ENCODE data around the gene MUSK.
"Not testable (repeated sequence)": the region's sequence is repeated elsewhere in the genome, so short reads cannot be mapped to it uniquely, and the experiment has no call there.

The MUSK gene

DNA sequence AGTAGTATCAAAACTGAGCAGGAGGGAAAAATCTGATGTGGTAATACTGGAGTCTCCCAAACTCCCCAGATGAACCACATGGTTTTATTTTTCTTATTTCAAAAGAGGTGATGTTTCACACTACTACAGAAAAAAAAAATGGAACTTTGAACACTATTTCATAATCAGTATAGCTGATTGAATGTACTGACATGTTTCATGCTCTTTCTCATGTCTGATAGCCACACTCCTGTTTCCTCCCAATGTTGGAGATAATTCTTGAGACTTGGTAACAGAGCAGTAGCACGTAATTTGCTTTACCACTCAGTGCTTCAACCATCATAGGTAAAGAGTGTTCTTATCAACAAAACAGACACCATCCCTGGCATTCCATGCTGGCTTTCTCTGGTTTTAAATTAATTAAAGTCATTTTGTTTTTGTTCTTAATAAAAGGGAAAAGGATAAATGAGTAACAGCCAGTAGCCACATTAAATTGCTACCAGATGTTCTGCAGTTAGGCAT lies 85.2 kb downstream of the MUSK start:
- FAIRE-seq (no peak), DNase-seq (ENCODE audit: insufficient read length, low spot score) (no peak)

DNA sequence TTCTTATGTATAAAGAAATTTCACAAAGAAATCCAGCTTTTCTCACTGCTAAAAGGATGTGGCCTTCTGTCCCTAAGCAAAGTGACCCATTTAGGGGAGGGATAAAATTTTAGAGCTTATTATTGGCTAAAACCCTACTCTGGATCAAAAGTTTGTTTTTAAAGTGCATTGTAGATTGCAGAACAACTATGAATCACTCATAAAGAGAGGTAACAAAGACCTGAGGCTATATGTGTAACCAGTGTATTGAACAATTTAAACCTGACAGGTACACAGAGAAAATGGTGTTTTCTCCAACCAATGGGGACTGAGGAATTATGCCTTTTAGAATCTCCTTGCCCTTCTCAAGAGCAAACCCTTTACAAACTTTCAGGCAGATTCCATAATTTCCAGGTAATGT lies 86.6 kb downstream of the MUSK start:
- no peak for DNase-seq (ENCODE audit: insufficient read length, low spot score)

DNA sequence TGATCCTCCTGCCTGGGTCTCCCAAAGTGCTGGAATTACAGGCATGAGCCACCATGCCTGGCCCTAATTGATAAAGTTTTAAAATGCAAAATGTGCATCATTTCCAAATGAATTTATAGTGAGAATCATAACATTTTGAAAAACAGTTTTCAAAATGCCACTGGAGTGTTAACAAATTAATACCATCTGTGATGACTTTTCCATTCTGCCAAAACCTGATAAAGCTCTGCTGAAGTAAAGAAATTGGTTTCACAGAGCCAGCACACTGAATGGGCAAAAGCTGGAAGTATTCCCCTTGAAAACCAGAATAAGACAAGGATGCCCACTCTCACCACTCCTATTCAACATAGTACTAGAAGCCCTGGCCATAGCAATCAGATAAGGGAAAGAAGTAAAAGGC lies 89.6 kb downstream of the MUSK start:
- FAIRE-seq (no peak), DNase-seq (ENCODE audit: insufficient read length, low spot score) (no peak)

More for the DNA sequence above, 86.6 kb downstream of the MUSK start:
- no peak for FAIRE-seq

DNA sequence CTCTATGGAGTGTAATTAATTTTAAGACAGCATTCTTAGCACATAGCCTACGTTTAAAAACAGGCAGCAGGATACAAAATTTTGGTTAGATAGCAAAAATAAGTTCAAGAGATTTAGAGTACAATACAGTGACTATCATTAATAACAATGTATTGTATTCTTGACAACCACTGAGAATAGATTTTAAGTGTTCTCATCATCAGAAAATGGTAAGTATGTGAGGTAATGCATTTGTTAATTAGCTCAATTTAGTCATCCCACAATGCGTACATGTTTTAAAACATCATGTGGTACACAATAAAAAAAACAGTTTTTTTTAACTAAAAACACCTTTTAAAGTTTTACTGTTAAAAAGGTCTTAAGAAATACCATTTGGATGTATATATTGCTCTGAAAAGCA lies 94.2 kb downstream of the MUSK start:
- FAIRE-seq, result no peak
- no peak for DNase-seq (ENCODE audit: insufficient read length, low spot score)

DNA sequence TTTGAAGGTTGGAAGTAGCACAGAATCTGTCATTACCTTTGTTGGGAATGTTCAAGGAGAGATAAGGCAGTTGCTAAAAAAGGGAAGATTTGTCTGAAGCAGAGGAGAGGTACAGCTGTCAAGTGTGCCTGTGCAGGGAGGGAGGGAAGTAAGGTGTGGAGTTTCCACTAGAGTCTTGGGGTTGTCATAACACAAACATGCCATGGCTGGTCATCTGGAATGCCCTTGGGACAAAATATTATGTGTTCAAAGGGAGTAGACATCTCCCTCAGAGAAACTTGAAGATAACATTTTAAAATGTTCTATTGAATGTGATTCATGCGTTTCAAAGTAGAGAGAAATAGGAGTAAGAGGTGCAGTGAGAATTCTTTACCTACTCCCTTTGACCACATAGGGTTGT lies 95.0 kb downstream of the MUSK start:
- DNase-seq (ENCODE audit: insufficient read length, low spot score) (no peak), FAIRE-seq (no peak)

DNA sequence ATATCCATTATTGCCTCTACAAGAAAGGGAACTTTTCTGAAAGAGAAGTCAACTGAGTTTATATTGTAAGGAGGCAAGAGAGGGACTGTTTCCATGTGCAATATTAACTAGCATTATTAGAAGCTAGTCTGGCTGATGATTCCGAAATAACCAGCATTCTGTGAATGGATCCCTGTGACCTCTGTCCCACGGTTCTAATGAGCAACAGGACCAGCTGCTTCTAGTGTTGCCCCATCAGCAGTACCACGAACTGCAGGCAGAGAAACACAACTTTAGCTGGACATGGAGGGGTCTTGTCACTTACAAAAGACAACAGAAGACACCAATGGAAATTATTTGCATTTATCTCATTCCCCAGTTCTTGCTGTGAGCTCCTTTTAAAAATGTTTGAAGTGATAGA lies 95.4 kb downstream of the MUSK start:
- FAIRE-seq (no peak), DNase-seq (ENCODE audit: insufficient read length, low spot score) (no peak)

DNA sequence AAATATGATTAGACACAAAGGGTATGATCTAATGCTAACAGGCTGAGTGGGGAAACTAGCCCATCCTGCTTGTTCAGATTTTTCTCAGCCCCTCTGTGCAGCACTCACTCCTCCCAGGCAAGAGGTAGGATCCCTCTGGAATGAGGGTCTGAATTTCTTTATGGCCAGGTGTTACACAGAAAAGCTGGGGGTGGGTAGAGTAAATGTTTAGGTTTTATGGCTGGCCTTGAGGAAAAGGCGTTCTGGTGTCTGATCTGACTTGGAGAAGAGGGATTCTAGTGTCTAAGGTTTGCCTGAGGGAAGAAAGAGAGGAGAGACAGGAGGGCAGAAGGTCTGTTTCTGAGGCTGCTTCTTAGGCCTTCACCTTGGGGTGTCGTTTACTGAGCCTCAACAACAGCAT lies 97.3 kb downstream of the MUSK start:
- FAIRE-seq (no peak), DNase-seq (ENCODE audit: insufficient read length, low spot score) (no peak)

DNA sequence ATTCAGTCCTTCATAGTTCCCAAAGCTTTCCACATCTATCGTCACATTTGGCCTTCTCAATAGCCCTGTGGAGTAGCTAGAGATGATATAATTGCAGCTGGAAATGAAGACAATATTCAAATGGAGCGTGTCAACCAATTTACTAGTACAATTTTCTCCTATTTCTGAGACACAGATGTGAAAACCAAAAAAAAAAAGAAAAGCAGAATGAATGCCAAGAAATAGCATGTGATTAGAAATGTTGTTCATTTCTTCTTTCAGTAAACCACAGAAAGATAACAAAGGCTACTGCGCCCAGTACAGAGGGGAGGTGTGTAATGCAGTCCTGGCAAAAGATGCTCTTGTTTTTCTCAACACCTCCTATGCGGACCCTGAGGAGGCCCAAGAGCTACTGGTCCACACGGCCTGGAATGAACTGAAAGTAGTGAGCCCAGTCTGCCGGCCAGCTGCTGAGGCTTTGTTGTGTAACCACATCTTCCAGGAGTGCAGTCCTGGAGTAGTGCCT lies 99.0 kb downstream of the MUSK start:
- DNase-seq (ENCODE audit: insufficient read length, low spot score) (no peak), FAIRE-seq (no peak)

DNA sequence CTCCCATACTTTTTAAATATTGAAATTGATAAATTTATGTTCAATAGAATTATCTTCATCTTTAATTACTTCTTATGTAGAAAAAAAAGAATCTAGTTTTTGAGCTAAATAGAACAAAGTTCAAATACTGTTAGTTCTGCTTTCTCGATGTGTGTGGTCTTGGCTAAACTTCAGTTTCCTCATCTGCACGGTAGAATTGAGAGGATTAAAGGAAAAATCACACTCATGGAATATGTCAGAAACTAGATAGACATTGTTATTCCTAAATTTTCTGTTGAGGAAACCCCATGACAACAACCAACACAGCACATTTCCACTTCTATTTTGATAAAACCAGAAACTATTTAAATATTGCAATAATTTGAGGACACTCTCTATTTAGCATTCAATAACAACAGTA lies 100.3 kb downstream of the MUSK start:
- DNase-seq (ENCODE audit: insufficient read length, low spot score) (no peak), FAIRE-seq (no peak)

DNA sequence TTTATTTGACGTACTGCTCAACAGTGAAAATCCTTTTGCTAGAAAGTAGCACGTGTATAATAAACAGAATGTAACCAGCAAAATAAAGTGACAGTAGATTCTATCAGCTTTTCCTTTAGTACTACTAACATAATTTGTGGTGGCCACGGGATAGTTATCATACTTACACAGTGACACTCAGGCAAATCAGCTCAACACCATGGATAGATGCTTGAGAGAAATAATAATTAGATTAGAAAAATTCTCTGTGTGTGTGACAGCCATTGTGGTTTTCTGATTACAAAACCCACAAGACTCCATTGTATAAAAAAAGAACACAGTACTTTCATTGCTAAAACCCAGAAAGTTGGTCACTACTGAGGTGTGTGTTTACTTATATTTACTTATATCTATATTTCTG lies 101.1 kb downstream of the MUSK start:
- no peak for FAIRE-seq
- no peak for DNase-seq (ENCODE audit: insufficient read length, low spot score)

DNA sequence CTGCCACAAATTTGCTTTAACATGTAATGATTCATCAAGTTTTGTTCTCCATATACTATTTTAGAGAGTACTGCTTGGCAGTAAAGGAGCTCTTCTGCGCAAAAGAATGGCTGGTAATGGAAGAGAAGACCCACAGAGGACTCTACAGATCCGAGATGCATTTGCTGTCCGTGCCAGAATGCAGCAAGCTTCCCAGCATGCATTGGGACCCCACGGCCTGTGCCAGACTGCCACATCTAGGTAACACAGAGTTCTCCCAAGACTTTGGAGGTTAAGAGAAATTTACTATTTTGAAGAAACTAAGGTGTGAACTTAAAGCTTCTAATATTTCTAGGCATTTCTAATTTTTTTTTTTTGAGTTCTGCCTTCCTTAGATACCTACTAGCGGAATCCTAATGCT lies 107.1 kb downstream of the MUSK start:
- no peak for FAIRE-seq
- no peak for DNase-seq (ENCODE audit: insufficient read length, low spot score)

DNA sequence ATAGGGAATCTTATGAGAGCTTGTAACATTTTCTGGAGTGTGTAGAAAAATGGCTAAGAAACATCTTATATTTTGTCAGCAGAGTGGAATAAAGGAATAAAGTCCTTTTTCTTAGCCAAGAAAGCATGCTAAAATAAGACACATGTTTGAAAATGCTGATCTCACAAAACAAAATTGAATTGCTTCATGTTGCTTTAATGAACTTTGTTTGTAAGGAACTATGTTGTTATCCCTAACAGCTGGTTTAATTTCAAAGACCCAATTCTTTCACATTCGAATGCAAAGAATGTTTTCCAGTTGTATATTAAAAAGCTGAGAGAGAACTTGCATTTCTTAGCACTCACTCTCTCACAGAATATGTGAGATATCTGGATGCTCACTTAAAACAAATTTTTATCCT lies 107.6 kb downstream of the MUSK start:
- DNase-seq (ENCODE audit: insufficient read length, low spot score), result no peak
- FAIRE-seq, result no peak

DNA sequence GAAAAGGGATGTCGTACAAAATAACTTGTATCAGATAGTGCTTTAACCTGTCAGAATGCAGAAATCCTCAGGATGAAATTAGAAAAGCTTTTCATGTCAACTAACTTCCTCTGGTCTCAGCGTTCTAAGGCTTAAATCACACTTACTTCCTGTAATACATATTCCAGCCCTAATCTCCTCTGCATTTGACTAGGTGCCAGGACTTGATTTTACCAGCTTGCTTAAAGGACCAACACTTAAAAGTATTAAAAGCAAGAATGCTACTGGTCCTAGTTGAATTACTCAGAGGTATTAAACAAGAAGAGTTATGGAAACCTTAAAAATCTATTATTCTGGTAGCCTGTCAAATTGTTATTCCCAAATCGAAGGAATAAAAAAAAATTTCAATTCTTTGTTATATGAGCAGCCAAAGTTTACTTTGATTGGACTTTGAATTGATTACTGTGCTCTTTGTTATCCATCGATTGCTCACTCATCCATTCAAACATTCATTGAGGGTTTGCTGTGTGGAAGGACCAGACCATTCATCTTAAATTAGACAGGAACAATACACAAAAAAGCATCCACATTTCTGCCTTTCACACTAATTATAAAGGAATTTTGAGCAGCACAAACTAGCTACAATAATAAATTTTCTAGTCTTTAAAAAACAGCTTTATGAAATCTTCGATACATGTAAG lies 108.7 kb downstream of the MUSK start:
- DNase-seq (ENCODE audit: insufficient read length, low spot score) (no peak), FAIRE-seq (no peak)

DNA sequence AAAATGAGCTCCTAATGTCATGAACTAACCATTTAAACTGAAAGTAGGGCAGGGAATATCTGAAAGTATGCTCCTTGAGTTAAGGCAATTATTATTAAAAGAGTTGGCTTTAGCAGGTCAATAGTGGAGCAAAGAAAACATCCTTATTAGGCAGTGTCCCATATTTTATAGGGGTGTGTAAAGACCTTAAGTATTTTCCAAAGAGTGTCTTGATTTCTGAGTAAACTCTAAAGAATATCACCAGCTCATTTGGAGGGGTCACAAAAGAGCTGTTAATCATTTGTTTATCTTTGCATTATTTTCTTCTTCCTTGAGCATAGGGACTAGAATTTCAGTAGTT lies 109.3 kb downstream of the MUSK start:
- no peak for DNase-seq (ENCODE audit: insufficient read length, low spot score)
- no peak for FAIRE-seq

DNA sequence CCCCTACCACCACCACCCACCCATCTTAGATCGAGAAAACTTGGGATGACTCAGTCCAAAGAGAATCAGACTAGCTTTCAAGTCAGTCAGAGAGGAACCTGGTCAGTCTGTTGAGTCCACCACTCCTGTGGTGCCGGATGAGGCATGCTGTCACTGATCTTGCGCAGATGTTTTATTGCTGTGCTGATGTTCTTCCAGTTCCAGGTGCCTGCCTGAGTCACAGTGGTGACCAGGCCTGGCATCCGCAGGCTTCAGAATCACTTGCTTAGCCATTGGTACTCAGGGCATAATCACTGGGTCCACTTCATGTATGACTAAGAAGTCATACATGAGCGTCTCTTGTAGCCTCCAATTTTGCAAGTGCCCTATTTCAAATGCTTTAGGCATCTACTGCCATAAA lies 114.1 kb downstream of the MUSK start:
- FAIRE-seq (no peak), DNase-seq (ENCODE audit: insufficient read length, low spot score) (no peak)

DNA sequence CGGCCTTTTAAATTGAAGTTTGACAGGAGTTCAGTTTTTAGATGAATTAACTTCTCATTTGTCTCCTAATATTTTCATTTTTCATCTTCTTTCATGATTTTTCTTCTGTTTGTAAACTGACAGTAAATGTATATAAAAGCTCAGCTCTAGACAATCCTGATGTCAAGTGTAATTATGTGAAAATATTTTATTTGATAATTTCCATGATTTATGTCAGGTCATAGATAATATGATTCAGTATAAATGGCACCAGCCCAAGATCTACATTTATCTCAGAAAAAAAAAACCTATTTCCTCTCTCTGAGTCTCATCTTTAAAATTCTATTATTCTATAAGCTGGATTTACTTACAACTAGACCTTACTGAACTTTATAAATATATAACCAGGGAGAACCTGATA lies 115.7 kb downstream of the MUSK start:
- FAIRE-seq, result no peak
- DNase-seq (ENCODE audit: insufficient read length, low spot score), result no peak

DNA sequence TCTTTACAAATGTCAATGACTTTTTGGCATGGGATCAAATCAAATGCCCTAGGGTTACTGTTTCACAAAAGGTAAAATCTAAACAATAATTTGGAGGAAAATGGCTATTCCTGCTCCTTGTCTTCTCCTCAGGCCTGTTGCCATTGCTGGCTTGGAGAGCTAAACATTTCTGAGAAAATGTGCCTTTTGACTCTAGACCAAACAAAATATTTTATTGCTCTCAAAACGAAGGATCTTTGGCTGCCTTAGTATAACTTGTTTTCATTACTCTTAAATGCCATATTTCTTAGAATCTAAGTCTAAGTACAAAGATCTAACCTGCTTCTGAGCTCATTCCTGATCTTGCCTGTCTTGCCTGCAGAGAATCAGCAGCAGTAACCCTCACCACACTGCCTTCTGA lies 116.6 kb downstream of the MUSK start:
- DNase-seq (ENCODE audit: insufficient read length, low spot score), result no peak
- no peak for FAIRE-seq

DNA sequence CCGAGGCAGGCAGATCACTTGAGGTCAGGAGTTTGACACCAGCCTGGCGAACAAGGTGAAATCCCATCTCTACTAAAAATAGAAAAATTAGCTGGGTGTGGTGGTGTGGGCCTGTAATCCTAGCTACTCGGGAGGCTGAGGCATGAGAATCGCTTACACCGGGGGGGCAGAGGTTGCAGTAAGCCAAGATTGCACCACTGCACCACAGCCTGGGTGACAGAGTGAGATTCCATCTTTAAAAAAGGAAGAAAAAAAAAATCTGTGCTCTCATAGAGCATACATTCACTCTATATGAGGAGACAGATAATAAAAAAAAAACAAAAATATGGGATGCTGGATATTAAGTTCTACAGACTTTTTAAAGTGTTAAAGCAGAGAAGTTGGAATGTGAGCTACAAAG lies 119.8 kb downstream of the MUSK start:
- DNase-seq (ENCODE audit: insufficient read length, low spot score); FAIRE-seq: not testable (repeated sequence)

DNA sequence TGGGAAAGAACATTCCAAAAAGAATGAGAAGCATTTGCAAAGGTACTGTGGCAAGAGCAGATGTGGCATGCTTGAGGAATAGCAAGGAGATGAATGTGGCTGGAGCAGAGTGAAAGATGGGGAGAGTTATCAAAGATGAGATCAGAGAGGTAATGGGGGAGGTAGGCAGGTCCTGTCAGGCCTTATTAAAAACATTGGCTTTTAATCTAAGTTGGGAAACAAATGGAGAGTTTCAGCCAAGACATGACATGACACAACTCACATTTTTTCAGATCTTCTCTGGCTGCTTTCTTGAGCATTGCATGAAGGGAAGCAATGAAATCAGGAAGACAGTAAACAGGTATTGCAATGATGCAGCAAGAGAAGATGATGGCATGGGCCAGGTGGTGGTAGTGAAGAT lies 120.3 kb downstream of the MUSK start:
- no peak for DNase-seq (ENCODE audit: insufficient read length, low spot score)
- no peak for FAIRE-seq

DNA sequence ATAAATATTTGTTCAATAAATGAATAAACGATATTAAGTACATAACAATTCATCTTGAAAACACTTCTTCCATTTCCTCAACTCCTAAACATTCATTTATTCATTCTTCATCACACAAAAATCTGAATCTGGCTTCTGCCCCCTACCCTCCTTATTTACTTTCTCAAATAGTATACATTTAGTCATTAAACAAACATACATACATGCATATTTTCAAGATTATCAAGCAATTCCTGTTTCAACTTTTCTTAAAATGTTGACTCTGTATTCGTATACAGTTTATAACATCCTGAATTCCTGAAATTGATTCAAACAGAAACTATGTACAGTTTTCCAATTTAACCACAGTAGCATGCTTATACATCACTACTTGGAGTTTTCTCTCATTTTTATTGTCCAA lies 129.0 kb downstream of the MUSK start:
- DNase-seq (ENCODE audit: insufficient read length, low spot score) (no peak), FAIRE-seq (no peak)

DNA sequence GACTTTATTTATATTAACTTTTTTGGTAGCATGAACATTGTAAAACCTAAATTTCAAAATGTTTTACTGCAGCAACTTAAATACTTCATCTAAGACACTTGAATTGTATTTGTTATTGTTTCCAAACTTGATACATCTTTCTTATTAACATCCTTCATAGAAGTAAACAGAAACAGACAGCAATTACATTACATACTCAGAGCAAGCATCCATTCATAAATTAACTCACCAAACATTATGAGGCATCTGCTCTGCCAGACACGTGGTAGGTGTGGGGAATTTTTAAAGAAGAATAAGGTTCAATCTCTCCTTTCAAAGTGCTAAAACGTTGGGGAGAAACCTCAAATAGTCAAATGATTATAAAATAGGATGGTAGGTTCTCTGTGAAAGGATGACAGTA lies 130.8 kb downstream of the MUSK start:
- FAIRE-seq, result no peak
- DNase-seq (ENCODE audit: insufficient read length, low spot score), result no peak

DNA sequence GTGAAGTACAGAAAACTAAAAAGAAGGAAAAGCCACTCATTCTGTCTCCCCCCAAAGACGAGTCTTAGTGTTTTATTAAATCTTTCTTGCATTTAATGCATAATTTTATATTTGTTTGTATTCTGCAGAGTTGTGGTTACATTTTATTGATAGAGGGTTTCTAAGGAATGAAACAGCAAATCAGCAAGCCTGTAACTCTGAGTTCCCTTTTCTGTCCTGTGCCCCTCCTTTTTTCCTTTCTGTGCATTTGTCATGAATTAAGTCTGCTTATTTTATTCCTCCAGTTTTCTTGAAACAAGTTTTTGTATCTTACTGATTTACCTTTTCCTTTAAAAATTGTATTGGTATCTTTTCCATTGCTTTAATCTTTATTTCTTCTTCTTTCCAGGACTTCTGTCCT lies 132.8 kb downstream of the MUSK start:
- FAIRE-seq, result no peak
- DNase-seq (ENCODE audit: insufficient read length, low spot score), result no peak

DNA sequence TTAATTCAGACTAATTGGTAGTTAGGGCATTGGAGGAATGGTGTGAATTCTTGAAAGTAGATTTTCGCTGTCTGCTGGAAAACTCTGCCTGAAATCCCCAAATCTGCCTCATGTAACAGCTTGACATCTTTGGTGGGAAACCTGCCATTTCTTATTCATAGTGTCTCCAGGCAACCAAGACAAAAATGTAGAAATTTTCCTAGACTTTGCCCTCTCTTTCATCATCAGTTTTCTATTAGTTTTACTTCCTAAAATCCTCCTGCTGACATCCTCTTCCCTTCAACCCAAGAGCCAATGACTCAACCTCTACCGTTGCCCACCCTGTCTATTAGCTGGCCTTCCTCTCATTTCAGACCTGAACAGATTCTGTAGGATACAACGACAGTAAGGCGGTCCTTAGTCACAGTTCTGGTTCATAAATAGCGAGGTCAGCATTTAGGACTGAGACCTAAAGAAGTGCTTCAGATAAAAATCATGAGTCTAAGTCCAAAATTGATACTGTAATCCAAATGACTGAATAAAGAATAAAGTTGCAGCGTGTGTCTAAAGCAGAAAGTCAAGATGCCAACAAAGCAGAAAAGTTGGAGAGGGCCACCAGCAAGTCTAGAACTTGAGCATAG lies 133.9 kb downstream of the MUSK start:
- DNase-seq (ENCODE audit: insufficient read length, low spot score), result no peak
- FAIRE-seq, result peak; percentile 76
